Measurements from ENCODE around the gene KIAA1549.
A peak's percentile ranks its signal among the peaks of the same experiment; 100 is the strongest.

The KIAA1549 gene

DNA sequence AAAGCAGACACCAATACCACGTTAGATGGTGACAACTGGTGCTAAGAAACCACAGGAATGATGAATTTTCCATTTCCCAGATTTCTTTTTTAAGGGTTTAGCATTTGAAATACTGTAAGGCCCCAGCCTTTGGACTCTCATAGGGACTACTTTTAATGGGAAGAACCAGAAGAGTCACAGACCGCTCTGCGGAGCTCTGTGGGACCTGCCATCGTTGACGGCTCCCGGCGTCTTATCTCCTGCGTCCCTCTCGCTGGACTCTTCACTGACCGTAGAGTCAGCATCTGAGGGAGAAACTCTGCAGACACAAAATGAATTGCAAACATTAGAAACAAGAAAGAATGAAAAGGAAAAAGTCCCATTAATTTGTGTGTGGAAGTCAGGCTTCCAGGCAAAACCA, 101.8 kb downstream of the KIAA1549 start:
- DNase-seq, result no peak

- DNase-seq, result no peak
Observed at GRCh38 chr7:138878856-138879255, 102.3 kb downstream of the KIAA1549 start.

- no peak for DNase-seq
Observed at GRCh38 chr7:138878051-138878450, 103.1 kb downstream of the KIAA1549 start.

- DNase-seq, result peak; percentile 21
Observed at GRCh38 chr7:138876326-138876725, 104.9 kb downstream of the KIAA1549 start.

DNA sequence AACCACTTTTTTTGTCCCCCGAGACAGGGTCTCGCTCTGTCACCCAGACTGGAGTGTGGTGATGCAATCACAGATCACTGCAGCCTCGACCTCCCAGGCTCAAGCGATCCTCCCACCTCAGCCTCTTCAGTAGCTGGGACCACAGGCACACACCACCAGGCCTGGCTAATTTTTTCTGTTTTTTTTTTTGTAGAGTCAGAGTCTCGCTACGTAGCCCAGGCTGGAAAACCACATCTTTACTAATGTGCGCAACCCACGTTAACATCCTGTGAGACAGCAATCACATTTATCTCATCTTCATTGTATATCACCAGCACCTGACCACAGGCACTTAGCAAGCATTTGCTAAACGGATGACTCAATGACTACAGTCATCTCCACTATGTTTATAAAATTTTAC, 105.4 kb downstream of the KIAA1549 start:
- peak; percentile 87 for DNase-seq

- DNase-seq, result no peak
Observed at GRCh38 chr7:138873220-138873892, 107.8 kb downstream of the KIAA1549 start.

- no peak for DNase-seq
Observed at GRCh38 chr7:138872576-138872975, 108.6 kb downstream of the KIAA1549 start.

GRCh38 chr7:138871814-138872090, 109.4 kb downstream of the KIAA1549 start:
- no peak for DNase-seq

DNA sequence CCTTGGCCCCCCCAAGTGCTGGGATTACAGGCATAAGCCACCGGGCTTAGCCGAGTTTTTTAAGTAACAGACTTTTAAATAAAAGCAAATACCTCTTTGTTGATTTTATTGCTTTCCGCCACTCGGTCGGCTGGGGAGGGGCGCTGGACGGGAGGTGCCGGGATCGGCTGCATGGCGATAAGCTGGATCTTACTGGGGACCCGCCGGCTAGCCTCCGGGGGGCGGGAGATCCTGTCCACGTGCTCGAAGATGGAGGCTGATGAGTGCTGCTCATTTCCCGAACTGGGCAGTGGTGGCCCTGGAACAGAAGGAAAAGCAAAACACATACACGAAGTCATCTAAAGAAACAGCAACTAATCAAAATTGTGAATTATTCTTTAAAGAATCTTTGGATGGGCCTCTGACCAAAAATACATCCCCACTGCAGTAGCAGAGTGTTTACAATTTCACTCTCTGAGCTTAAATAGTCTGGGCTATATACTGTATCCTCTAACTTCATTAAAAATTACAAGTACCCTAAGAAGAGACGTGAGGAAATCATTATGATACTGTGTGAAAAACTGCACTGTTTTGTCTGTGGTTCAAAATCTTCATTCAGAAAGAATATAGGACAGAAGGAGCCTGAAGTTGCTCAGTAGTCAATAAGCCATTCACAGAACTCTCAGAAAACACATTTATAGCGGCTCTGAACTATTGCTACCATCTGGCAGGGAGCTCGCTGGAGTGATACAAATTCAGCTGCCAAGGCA, 110.0 kb downstream of the KIAA1549 start:
- DNase-seq, result no peak

DNA sequence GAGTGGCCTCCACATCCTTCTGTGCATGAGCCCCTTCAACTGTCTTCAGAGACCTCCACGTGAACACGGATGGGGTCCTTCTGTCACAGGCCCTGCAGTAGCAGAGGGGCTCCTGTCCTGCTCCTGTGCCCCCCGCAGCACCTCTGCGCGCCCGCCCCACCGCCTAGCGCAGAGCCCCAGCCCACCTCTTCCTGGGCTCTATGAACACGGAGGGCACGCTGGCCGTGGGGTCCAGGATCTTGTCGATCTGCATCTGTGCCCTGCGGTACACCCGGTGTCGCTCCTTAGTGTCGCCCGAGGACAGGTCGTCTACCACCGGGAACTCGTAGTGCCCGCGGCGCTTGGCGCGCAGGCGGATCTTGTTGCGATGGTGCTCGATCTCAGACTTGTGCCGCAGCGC, 111.8 kb downstream of the KIAA1549 start:
- DNase-seq, result no peak

GRCh38 chr7:138868711-138869110, 112.5 kb downstream of the KIAA1549 start:
- no peak for DNase-seq

GRCh38 chr7:138867744-138868143, 113.4 kb downstream of the KIAA1549 start:
- DNase-seq, result no peak

DNA sequence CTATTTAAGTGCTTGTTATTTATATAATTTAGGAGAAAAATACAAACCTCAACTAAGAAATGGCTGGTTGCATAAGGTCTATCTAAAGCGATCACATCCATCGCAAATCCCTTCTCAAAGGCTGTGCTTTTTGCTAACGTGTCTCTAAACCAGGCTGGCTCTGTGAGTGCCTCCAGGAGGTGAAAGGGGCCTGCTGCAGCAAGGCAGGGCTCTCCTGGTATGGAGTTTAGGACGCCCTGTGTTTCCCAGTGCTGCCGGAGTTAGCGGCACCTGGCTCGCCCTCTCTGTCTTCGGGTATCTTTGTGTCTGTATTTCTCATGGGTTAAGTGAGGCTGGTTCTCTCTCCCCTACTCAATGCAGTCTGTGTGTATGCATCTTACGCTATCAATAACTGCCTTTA, 114.8 kb downstream of the KIAA1549 start:
- no peak for DNase-seq

DNA sequence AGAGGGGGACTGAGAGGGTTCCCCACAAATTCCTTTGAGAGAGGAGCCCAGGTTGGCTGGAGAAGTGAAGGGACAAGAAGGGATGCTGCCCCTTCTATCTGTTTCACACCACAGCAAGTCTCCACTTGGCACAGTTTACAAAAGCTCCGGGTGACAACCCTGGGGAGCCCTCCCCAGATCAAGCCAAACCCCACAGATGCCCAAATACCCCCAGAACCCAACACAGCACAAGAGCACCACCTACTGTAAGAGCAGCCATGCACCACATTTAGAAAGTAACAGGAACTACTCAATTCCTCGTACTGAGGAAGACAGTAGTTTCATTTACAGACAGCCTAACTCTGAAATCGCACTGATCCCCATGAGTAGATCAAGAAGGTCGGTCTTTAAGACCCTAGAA, 115.3 kb downstream of the KIAA1549 start:
- no peak for DNase-seq

DNA sequence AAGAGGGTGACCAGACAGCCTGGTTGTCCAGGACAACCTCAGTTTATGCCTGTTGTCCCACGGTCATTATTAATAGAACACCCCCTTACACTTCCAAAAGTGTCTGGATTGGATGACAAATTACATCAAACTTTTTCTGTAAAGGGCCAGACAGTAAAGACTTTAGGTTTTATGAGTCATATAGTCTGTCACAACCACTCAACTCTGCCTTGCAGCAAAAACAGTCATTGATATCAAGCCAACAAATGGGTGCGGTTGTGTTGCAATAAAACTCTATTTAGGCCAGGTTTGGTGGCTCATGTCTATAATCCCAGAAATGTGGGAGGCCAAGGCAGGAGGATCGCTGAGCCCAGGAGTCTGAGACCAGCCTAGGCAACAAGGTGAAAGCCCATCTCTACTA, 116.5 kb downstream of the KIAA1549 start:
- DNase-seq, result peak; percentile 84

GRCh38 chr7:138863931-138864330, 117.3 kb downstream of the KIAA1549 start:
- no peak for DNase-seq

GRCh38 chr7:138861051-138861450, 120.1 kb downstream of the KIAA1549 start:
- DNase-seq, result no peak

DNA sequence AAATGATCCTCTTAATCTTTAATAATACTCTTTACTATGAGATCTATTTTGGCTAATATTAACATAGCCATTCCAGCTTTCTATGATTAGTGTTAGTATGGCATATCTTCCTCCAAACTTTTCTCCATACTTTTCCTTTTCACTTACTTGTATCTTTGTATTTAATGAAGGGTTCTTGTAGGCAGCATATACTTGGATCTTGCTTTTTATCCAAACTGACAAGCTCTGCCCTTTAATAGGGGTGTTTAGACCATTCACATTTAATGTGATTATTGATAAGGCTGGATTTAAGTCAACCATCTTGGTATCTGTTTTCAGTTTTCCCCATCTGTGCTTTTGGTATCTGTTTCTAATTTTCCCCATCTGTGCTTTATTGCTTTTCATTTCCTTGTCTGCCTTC, 123.5 kb downstream of the KIAA1549 start:
- no peak for DNase-seq

DNA sequence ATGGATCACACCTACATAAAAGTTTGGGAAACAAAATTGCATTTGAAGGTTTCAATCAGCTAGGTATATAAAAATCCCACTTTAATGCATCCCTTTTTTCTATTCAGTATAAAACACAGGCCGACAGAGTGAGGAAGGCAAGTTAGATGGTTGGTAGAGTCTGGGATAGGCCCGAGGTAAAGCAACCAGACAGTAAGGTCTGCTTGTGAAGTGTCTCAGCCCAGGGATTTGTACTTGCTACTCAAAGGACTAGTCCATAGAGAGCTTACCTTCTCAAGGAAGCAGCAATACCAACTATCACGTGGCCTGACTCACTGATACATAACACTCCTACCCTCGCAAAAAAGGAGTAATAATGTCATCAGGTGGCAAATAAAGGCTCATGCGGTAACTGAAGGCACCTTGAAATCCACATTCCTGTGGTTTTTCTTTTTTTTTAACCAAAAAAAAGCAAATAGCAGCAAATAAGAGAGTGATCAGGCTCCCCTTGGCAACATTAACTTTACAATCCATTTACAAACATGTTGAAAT, 127.0 kb downstream of the KIAA1549 start:
- no peak for DNase-seq

GRCh38 chr7:138853448-138853847, 127.7 kb downstream of the KIAA1549 start:
- no peak for DNase-seq

DNA sequence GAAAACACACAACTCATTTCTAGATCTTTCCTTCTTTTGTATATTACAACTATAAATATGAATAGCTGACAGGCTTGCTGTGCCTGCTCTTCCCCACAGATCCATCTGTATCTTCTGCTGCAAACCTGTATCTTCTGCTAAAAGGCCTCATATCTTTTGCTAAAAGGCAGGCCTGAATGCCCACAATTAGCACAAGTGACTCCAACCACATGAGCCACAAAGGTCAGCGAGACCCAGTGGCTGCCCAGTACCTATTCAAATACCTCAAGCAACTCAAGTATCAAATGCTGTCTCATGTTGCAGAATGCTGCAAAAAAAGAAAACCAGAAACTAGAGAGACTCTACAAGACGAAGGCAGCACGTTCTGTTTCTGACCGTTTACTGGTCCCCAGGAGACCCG, 128.7 kb downstream of the KIAA1549 start:
- DNase-seq, result no peak

DNA sequence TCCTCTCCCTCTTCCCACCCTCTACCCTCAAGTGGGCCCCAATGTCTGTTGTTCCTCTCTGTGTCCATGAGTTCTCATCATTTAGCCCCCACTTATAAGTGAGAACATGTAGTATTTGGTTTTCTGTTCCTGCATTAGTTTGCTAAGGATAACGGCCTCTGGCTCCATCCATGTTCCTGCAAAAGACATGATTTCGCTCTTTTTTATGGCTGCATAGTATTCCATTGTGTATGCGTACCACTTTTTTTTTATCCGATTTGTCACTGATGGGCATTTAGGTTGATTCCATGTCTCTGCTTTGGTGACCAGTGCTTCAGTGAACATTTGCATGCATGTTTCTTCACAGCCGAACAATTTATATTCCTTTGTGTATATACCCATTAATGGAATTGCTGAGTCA, 131.5 kb downstream of the KIAA1549 start:
- DNase-seq, result no peak

DNA sequence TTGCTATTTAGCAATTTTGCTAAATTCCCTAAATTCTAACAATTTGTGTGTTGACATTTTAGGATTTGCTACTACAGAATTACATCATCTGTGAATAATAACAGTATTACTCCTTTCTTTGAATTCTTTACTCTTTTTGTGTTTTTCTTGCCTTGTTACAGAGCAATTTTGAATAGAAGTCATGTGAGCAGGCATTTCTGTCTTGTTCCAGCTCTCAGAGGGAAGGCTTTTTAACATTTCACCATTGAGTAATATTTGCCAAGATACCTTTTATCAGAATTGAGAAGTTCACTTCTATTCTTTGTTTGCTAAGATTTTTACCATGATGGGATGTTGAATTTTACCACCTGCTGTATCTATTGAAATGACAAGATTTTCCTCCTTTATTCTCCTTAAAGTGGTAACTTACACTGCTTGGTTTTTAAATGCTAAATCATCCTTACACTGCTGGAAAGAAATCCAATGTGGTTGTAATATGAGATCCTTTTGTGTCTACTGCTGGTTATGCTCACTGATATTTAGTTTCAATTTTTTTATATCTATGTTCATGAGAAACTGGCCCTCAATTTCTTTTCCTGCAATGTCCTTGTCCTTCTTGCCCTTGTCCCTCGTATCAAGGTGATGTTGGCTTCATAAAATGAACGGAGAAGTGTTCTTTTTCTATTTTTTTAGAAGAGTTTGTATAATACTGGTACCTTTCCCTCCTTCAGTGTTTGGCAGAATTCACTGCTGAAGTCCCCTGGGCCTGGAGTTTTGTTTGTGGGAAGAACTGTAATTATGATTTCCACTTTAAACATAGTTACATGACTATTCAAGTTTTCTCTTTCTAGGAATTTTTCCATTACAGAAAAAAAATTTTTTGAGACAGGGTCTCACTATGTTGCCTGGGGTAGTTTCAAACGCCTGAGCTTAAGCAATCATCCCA, 132.9 kb downstream of the KIAA1549 start:
- DNase-seq, result peak; percentile 23

- DNase-seq, result no peak
Observed at GRCh38 chr7:138845711-138846110, 135.5 kb downstream of the KIAA1549 start.

Measured in fibroblast of upper back skin (primary cell).